ENCODE results near the gene CMTM7.

Gene CMTM7

DNA sequence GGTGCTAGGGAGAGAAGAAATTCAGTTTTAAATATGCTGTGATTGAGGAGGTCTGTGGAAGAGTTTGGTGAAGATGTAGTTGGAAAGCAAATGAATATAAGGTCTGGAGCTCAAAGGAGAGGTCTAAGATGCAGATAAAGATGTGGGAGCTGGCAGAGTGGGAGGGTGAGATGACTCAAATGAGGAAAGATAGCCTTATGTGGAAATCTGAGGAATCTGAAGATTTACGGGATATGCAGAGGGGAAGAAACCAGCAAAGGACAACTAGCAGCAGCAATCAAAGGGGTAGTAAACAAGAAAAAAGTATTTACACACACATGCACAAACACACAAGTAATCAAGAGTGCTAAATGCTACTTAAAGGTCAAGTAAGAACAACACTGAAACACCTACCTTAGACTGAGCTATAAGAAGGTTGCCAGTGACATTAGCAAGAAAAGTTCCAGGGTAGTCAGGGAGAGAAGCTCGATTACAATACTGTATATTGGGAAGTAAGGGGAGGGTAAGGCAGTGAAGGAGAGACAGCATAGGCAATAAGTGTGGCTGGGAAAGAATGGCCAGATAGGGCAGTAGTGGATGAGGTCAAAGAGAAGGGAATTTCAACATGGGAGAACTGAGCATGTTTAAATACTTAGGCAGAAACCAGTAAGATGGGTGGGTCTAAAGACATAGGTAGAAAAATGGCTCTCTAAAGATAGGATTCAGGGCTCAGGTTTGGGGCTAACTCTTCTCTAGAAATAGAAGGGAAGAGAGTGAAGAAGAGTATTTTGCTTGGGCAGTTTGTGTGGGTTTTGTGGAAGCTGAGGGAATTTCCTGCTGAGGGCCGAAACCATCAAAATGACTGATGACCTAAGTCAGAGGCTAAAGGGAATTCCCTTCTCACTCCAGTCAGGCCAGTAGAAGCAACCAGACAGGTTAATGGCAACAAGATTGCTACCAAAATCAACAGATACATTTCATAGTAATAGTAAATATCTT is 102.1 kb downstream of the CMTM7 start:
- DNase-seq, result no peak

DNA sequence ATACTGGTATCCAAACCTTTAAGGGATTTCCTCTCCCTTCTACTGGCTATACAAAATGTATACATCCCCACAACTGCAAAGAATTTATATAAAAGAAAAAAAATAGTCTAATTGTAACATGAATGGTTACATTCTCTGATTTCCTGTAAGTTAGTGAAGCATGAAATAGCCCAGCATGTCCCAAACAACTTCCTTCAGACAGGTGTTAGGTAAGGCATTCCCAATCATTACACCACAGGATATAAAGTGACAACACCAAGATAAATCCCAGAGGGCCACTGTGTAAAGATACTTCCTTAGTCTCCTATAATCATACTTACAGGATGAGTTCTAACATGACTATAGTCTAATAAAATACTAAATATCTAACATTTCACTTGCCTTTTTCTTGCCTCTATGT is 103.4 kb downstream of the CMTM7 start:
- peak; percentile 30 to 58 for DNase-seq

DNA sequence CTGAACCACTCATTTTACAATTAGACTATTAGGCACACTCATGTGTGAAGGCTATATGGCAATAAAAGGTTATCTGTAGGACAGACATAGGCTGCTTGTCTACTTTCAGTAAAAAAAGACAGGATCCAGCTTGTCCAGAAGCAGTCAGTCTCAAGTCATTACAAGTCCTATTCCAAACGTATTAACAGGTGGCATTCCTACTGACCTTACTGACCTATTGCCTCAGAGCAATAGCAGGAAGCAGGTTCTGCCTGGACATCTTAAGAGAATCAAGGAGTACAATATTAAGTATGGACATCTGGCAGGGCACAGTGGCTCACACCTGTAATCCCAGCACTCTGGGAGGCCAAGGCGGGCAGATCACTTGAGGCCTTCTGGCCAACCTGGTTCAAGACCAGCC is 104.0 kb downstream of the CMTM7 start:
- DNase-seq, result no peak

DNA sequence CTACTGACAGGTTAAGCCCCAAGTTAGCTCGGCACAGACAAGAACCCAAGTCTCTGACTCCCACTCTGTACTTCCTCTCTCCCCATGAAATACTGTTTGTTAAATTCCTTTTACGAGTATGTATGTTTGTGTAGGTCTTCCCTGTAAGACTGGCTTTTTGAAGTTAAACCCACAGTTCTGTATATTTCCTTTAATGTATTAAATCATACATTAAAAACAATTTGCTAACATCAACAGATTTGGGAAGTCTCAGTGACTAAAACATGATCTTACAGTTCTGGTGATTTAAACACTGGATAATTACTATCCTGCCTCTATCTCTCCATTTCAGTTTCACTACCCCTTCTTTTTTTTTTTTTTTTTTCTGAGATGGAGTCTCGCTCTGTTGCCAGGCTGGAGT is 106.6 kb downstream of the CMTM7 start:
- no peak for DNase-seq

DNA sequence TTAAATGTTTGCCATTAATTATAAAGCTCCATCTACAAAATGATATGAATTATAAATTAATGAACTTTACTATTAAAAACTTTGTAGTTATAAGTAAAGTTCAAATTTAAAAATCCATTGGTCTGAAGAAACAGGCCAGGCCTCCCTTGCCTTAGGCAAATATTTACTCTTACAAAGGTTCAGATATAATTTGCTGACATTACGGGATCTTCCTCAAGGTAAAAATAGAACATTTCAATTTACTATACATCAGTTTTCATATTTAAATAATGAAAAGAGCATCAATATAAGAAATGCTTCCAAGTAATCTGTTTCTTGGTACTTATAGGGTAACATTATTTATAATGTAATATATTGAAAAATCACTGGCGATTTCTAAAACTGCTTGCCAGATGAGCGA is 107.3 kb downstream of the CMTM7 start:
- no peak for DNase-seq

DNA sequence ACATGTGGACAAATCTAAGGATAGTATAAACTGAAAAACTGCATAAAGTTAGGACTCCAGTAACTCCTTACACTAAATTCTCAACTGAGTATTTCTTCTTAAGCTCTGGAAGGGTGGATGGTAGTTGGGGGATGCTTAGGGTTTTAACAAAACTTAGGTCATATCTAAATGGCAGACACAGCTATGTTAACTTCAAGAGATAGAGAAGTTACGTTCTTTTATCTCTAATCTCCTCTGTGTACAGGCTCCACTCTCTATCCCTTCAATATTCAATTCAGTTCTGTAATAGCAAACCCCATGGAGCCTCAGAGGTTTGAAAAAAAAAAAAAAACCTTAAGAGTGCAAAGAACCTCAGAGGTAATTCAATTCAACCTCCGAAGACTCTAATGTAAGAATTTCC is 107.9 kb downstream of the CMTM7 start:
- no peak for DNase-seq

DNA sequence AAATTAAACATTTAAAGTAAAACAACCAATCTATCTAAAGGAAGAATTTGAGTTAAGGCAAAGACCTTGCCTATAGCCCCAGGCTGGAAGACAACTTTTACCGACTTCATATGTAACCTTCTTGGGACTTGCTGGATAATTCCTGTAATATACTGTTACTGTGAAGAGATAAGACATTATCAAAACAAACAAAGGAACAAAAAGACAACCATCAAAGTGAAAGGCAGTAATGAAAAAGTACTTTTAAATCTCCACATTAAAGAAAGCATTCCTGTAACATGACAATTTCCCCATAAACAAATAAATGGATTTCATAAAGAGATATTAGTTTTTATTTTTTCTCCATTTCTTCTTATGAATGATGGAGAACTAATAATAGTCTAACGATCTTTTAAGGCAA is 108.6 kb downstream of the CMTM7 start:
- DNase-seq, result no peak

DNA sequence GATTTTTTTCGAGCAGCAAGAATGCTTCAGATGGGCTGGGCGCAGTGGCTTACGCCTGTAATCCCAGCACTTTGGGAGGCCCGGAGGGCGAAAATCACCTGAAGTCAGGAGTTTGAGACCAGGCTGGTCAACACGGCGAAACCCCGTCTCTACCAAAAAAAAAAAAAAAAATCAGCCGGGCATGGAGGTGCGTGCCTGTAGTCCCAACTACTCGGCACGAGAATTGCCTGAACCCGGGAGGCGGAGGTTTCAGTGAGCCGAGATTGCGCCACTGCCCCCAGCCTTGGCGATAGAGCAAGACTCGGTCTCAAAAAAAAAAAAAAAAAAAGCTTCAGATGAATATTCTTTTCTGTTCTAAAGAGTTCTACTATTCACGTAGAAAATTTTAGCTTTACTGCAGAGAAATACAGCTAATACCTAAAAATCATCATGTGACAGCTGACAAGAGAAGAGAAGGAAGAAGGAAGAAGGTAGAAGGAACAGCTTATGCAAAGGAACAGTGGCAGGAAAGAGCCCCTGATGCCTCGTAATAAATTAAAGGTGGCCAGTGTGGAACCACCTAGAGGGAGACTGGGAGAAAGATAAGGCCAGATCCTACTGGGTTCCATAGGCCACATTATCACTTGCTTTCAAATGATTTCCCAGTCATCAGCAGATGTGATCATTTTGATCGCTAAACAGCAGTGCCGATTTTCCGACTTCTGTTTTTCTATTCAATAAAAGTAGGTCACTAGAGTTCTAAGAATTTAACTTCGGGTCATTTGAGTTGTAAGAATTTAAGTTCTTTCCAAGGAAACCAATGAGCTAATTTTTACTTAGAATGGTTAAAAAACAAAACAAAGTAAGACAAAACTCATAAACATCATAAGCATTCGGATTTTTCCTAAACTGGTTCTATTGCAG is 109.5 kb downstream of the CMTM7 start:
- no peak for DNase-seq

DNA sequence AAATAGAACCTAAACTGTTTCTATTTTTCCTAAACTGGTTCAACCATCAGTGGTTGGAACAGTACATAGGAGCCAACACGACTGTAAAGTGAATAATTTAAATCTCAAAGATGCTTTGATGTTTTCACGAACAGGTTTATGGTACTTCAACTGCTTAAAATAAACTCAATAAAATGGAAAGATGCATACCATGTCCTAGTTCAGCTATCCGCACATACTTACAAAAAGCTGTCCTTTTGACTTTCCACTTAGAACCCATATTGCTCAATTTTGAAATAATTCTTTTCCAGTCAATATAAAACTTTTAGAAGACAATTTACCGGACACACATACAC is 110.1 kb downstream of the CMTM7 start:
- no peak for DNase-seq

DNA sequence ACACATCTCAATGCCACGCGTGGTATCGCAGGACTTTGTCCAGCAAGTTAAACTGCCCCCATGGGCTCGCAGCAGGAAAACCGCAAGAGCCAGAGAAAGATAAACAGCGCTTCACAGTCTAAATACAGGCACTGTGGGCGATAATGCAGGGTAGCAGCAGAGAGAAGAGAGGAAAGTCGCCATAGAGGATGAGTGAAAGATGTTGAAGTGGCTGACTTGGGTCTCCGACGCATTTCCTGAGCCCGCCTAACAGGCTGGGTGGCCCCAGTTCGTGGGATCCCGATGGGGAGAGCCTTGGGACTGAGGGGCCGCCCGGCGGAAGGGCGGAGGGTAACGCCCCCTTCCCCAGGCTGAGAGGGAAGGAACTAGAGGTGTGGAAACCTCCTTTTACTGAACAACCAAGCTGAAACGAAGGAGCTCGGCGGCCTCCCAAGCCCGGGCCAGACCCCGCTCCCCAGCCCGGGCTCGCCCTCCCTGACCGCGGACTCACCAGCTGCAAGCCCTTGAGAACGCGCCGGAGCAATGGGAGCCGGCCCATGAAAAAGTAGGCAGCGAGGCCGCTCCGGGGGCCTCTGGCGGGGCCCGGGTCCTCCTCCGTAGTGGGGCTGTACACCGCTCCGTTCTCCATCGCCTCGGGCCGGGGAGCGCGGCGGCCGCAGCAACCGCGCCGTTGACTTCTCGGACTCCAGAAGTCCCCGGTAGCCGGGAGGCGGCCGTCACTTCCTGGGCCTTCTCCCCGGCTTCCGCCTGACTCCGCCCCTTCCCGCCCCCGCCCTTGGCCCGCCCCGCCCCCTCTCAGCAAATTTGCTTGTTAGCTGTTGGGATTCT is 110.7 kb downstream of the CMTM7 start, which contains the start of gene CMTM6:
Gene CMTM6, minus strand, starts transcription at position 735 of the 828 bp plus-strand sequence. Its CDS starts 107 bp downstream, at position 628.
- peak; percentile 62 to 82 for DNase-seq

DNA sequence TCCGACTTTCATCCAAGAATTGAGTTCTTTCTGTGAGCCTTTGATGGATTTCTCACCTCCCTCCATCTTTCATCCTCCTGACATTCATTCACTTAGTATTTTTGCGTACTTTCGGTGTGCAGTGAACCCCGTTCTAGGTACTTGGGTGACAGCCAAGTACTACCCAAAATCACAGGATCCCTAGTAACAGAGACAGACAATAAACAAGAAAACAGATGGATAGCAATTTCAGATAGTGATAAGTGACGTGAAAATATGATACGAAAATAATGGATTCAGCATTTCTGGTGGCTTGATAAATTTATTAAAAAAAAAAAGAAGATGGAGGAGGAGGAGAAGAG is 111.3 kb downstream of the CMTM7 start:
- no peak for DNase-seq
